Natural killer cell (primary cell): ENCODE measurements around the gene GPR146. TPM values are rescaled to one million over a fixed set of nuclear protein-coding genes. Genes with fewer than 3 reads are reported as not detected.

Experiments used
- ATAC-seq, 3 donors: fragments of 150-1000 bp in 2 of 3; fragments of 200-7000 bp in 1 of 3; cut with Tn5 transposase; 1 replicate in 1 of 3; 2 replicates in 2 of 3; pipeline ENCODE4 v1.10.0; 2021; ENCODE audit warnings: mild to moderate bottlenecking in 2 of 3, moderate library complexity in 2 of 3
- DNase-seq, 2 donors: peaks; one replicate each; pipeline versions ENCODE4 v3.0.0 to v3.0.0-alpha.2; 2013 to 2021; ENCODE audit warnings: mixed read lengths in 1 of 2
- H3K27ac ChIP-seq: one replicate; pipeline ENCODE4 v1.5.1; 2013; ENCODE audit warnings: mild to moderate bottlenecking, low read length
- H3K27me3 ChIP-seq: one replicate; pipeline ENCODE4 v1.6.1; 2013; ENCODE audit warnings: low read length; ENCODE audit not compliant: control insufficient read depth, insufficient read depth
- H3K36me3 ChIP-seq: one replicate; pipeline ENCODE4 v1.6.1; 2013; ENCODE audit warnings: low read length; ENCODE audit not compliant: control insufficient read depth, insufficient read depth
- H3K4me1 ChIP-seq: one replicate; pipeline ENCODE4 v1.6.1; 2013; ENCODE audit warnings: low read length; ENCODE audit not compliant: control insufficient read depth, insufficient read depth
- H3K4me3 ChIP-seq: one replicate; pipeline ENCODE4 v1.5.1; 2013; ENCODE audit warnings: low read length
- H3K9me3 ChIP-seq: one replicate; pipeline ENCODE4 v1.6.1; 2013; ENCODE audit warnings: low read length; ENCODE audit not compliant: control insufficient read depth, insufficient read depth
- H3K27ac Mint-ChIP-seq, 2 donors: one replicate each; pipeline ENCODE4 v1.8.0; 2022; ENCODE audit warnings: mild to moderate bottlenecking in 2 of 2, mixed read lengths in 2 of 2, moderate library complexity in 1 of 2
- H3K27me3 Mint-ChIP-seq, 2 donors: one replicate each; pipeline ENCODE4 v1.8.0; 2022; ENCODE audit warnings: low read depth in 2 of 2, mixed read lengths in 2 of 2
- H3K36me3 Mint-ChIP-seq: one replicate; pipeline ENCODE4 v1.8.0; 2022; ENCODE audit warnings: mixed read lengths
- H3K4me1 Mint-ChIP-seq, 2 donors: one replicate each; pipeline ENCODE4 v1.8.0; 2022; ENCODE audit warnings: mixed read lengths in 2 of 2
- H3K4me3 Mint-ChIP-seq: one replicate; pipeline ENCODE4 v1.8.0; 2022; ENCODE audit warnings: mild to moderate bottlenecking, moderate library complexity, mixed read lengths
- H3K9me3 Mint-ChIP-seq, 2 donors: one replicate each; pipeline ENCODE4 v1.8.0; 2022; ENCODE audit warnings: mixed read lengths in 2 of 2
- WGBS: methylation state at CpG from one replicate; pipeline ENCODE4 v1.1.7; 2013; ENCODE audit warnings: missing lambda C conversion rate; ENCODE audit not compliant: insufficient coverage; 5-methylcytosine and 5-hydroxymethylcytosine counted together
- intact Hi-C: fragments of 100-400 bp; cut with micrococcal nuclease; formaldehyde crosslinking; loops from one replicate; pipeline ENCODE4 v1.14.2; 2022
- total RNA-seq, 4 donors: library from RNA; stranded (reverse); fragments of 120-200 nt in 1 of 4; gene quantifications; one replicate each; pipeline versions ENCODE4 v1.2.3 to v1.2.4, GENCODE V29; 2013 to 2022
- TF ChIP-seq, protein P1 (sequence below): fragments of 200-600 bp; IDR thresholded peaks from one replicate; pipeline ENCODE4 v1.8.0; 2022; ENCODE audit warnings: antibody characterized with exemption

GPR146 gene
- total RNA-seq, 3 donors from 2014 or later (not counting 1 experiment from before 2014, with no cell fraction given) = 2.3 to 4.5 (median 2.5) TPM

DNA sequence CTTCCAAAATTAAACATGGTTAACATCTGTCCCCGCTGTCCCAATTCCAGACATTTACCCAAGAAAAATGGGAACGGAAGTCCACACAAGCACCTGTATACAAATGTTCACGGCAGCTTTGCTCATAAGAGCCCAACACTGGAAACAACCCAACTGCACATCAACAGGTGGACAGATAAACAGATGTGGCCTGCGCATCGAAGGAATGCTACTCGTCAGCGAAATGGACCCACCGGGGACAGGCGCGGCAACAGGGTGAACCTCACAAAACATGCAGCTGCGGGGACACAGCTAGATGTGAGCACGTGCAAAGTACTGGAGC is 20.9 kb downstream of the GPR146 start:
- Mint-ChIP-seq H3K4me1 (peaks cover 13 to 23% of the 10 kb centered on the region in 2 donors), H3K27ac (no peak overlapping the region), H3K36me3 (no peaks in the 10 kb centered on the region), H3K4me3 (no peak overlapping the region), H3K9me3 (no peaks in the 10 kb centered on the region), H3K27me3 (peaks cover 32 to 34% of the 10 kb centered on the region in 2 donors)
- Histone ChIP-seq H3K27me3 (peaks cover 2% of the 10 kb centered on the region), H3K4me1 (peaks cover 31% of the 10 kb centered on the region), H3K36me3 (no peaks in the 10 kb centered on the region), H3K27ac (no peak overlapping the region), H3K4me3 (no peak overlapping the region), H3K9me3 (no peaks in the 10 kb centered on the region)
- DNase-seq = no peak
- ATAC-seq = peak in 1 of 3 donors; percentile 8
- WGBS = 79% methylated on average over 12 of the region's 12 CpGs
- TF ChIP-seq, protein P1, sequence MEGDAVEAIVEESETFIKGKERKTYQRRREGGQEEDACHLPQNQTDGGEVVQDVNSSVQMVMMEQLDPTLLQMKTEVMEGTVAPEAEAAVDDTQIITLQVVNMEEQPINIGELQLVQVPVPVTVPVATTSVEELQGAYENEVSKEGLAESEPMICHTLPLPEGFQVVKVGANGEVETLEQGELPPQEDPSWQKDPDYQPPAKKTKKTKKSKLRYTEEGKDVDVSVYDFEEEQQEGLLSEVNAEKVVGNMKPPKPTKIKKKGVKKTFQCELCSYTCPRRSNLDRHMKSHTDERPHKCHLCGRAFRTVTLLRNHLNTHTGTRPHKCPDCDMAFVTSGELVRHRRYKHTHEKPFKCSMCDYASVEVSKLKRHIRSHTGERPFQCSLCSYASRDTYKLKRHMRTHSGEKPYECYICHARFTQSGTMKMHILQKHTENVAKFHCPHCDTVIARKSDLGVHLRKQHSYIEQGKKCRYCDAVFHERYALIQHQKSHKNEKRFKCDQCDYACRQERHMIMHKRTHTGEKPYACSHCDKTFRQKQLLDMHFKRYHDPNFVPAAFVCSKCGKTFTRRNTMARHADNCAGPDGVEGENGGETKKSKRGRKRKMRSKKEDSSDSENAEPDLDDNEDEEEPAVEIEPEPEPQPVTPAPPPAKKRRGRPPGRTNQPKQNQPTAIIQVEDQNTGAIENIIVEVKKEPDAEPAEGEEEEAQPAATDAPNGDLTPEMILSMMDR = no peak
- intact Hi-C loops = loop anchor here (1.0 kb wide), 1 partner anchor 72 kb away; no protein-coding TSS in a partner anchor

GRCh38 chr7:1065585-1066241 is 21.4 kb downstream of the GPR146 start:
- H3K4me1 Mint-ChIP-seq = peaks cover 13 to 23% of the 10 kb centered on the region in 2 donors
- H3K4me1 ChIP-seq = peaks cover 27% of the 10 kb centered on the region
- H3K27ac ChIP-seq = no peak overlapping the region
- 11% methylated on average over 48 of the region's 48 CpGs for WGBS
- H3K36me3 ChIP-seq = no peaks in the 10 kb centered on the region
- ATAC-seq = peak; percentile 88 to 99 (median 98)
- no peak overlapping the region for H3K4me3 Mint-ChIP-seq
- peak; percentile 82 to 89 for DNase-seq
- H3K27me3 Mint-ChIP-seq = peaks cover 32 to 34% of the 10 kb centered on the region in 2 donors
- no peak overlapping the region for H3K4me3 ChIP-seq
- H3K27me3 ChIP-seq = peaks cover 2% of the 10 kb centered on the region
- intact Hi-C loops = loop anchor here (1.0 kb wide), 1 partner anchor 72 kb away; no protein-coding TSS in a partner anchor
- H3K9me3 ChIP-seq = no peaks in the 10 kb centered on the region
- H3K27ac Mint-ChIP-seq = no peak overlapping the region
- H3K9me3 Mint-ChIP-seq = no peaks in the 10 kb centered on the region
- TF ChIP-seq, protein P1 = peak; percentile 94
- no peaks in the 10 kb centered on the region for H3K36me3 Mint-ChIP-seq

GRCh38 chr7:1066242-1066588 is 21.9 kb downstream of the GPR146 start:
- 83% methylated on average over 18 of the region's 21 CpGs for WGBS
- H3K9me3 ChIP-seq = no peaks in the 10 kb centered on the region
- H3K4me1 ChIP-seq = peaks cover 21% of the 10 kb centered on the region
- Mint-ChIP-seq H3K4me1 (peaks cover 13 to 19% of the 10 kb centered on the region in 2 donors), H3K36me3 (no peaks in the 10 kb centered on the region), H3K27ac (no peak overlapping the region), H3K27me3 (peaks cover 29 to 31% of the 10 kb centered on the region in 2 donors), H3K9me3 (no peaks in the 10 kb centered on the region), H3K4me3 (no peak overlapping the region)
- TF ChIP-seq, protein P1 = no peak
- intact Hi-C loops = no loop called here
- H3K36me3 ChIP-seq = no peaks in the 10 kb centered on the region
- H3K27ac ChIP-seq = no peak overlapping the region
- H3K4me3 ChIP-seq = no peak overlapping the region
- ATAC-seq (no peak), DNase-seq (no peak)
- H3K27me3 ChIP-seq = peaks cover under 1% of the 10 kb centered on the region

- DNase-seq (no peak), ATAC-seq (no peak)
- intact Hi-C loops = no loop called here
- no peaks in the 10 kb centered on the region for H3K36me3 Mint-ChIP-seq
- Histone ChIP-seq H3K9me3 (no peaks in the 10 kb centered on the region), H3K27me3 (no peaks in the 10 kb centered on the region), H3K27ac (no peak overlapping the region), H3K36me3 (no peaks in the 10 kb centered on the region), H3K4me3 (no peak overlapping the region), H3K4me1 (peaks cover 19% of the 10 kb centered on the region)
- TF ChIP-seq, protein P1 = no peak
- no peak overlapping the region for H3K4me3 Mint-ChIP-seq
- peaks cover 7 to 13% of the 10 kb centered on the region in 2 donors for H3K4me1 Mint-ChIP-seq
- WGBS = 91% methylated on average over 14 of the region's 14 CpGs
- H3K27me3 Mint-ChIP-seq = peaks cover 13 to 16% of the 10 kb centered on the region in 2 donors
- H3K9me3 Mint-ChIP-seq = no peaks in the 10 kb centered on the region
- no peak overlapping the region for H3K27ac Mint-ChIP-seq
Measured at GRCh38 chr7:1068013-1068412, 23.7 kb downstream of the GPR146 start.
